Ureter (tissue), 1 donor: Measurements from ENCODE around the gene PLXNA4. TPM values are rescaled to one million over a fixed set of nuclear protein-coding genes. Genes with fewer than 3 reads are reported as not detected.

Experiments
- DNase-seq: peaks from one replicate; pipeline ENCODE4 v3.0.0-alpha.2; 2020; ENCODE audit warnings: low spot score
- total RNA-seq: library from RNA; stranded (reverse); gene quantifications from one replicate; pipeline ENCODE4 v1.2.4, GENCODE V29; 2023
- donor health status: DM: yes; HTN: yes; CAD: no.

PLXNA4 gene
- total RNA-seq, 1 donor from 2014 or later = 7.6 TPM

GRCh38 chr7:132564849-132565248, 11.4 kb downstream of the PLXNA4 start:
- no peak for DNase-seq

DNA sequence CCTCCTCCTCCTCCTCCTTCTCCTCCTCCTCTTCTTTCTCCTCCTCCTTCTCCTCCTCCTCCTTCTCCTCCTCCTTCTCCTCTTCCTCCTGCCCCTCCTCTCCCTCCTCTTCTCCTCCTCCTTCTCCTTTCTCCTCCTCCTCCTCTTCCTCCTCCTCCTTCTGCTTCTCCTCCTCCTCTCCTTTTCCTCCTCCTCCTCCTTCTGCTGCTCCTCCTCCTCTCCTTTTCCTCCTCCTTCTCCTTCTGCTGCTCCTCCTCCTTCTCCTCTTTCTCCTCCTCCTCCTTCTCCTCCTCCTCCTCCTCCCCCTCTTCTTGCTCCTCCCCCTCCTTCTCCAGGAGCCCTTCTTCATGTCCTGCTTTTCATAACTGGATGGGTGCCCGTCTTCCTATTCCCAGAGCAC, 12.2 kb downstream of the PLXNA4 start:
- DNase-seq = no peak

DNA sequence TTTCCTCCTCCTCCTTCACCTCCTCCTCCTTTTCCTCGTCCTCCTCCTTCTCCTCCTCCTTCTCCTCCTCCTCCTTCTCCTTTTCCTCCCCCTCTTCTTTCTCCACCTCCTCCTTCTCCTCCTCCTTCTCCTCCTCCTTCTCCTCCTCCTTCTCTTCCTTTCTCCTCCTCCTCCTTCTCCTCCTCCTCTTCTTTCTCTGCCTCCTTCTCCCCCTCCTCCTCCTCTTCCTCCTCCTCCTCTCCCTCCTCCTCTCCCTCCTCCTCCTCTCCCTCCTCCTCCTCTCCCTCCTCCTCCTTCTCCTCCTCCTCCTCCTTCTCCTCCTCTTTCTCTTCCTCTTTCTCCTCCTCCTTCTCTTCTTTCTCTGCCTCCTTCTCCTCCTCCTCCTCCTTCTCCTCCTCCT, 13.6 kb downstream of the PLXNA4 start:
- no peak for DNase-seq

GRCh38 chr7:132561763-132562162, 14.5 kb downstream of the PLXNA4 start:
- no peak for DNase-seq

GRCh38 chr7:132560825-132561529, 15.3 kb downstream of the PLXNA4 start:
- no peak for DNase-seq

GRCh38 chr7:132560105-132560504, 16.2 kb downstream of the PLXNA4 start:
- DNase-seq = no peak

- no peak for DNase-seq
Measured at GRCh38 chr7:132558815-132559214, 17.5 kb downstream of the PLXNA4 start.

DNA sequence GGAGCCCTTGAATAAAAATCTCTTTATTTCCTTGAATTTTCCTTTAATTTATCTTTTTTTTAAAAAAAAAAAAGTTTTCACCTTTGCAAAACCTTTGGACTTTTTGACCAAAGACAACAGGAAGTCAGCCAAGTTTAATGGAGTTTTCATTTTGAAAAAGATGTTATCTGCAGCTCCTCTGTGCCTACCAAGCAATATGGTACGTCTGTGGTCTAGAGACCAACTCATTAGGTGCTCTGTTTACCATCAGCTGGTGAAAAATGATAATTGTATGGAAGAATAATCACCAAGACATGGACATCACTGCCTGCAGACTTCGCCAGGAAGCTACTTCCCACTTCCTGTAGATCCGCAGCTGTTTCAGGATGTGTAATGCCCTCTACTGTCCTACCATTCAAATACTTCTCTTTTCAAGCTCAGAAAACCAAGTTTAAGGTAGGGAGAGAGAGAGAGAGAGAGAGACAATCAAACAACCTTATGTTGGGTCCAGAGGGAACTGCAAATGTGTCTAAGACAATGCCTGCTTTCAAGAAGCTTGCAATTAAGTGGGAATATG, 18.7 kb downstream of the PLXNA4 start:
- no peak for DNase-seq

- no peak for DNase-seq
Measured at GRCh38 chr7:132554446-132554845, 21.8 kb downstream of the PLXNA4 start.

DNA sequence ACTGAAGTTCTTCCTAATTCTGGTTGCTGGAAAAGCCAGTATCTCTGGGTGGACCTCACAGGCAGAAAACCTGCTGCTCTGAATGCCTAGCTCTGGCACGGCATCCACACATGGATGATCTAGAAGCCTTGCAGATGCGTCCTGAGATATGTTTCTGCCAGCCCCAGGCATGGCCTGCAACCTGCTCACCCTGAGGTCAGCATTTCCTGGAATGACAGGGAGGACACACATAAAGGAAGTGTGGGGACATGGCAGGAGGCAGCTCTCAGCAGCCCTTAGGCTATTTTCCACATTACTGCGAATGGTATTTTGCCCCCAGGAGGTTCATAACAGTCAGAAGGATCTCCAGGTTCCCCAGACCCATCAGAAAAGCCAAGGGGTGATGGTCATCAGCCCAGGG, 23.2 kb downstream of the PLXNA4 start:
- no peak for DNase-seq

GRCh38 chr7:132551886-132552285, 24.4 kb downstream of the PLXNA4 start:
- DNase-seq = no peak

DNA sequence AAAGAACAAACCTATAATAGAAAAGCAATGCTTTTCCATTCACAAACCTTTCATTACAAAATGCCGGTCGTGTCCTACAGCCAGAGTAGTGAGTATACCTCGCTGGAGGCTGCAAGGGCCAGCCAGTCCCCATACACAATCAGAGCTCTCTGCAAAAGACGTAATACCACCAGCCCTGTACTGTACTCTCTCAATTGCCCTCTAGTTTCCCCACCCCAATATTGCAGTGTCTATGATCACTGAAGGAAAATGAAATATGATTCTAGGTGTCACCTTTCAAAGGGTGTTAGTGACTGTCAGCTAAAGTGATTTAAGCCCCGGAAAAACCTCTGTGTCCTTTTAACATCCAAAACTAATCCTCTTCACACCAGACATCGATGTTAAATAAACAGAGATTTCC, 24.8 kb downstream of the PLXNA4 start:
- DNase-seq = no peak

DNA sequence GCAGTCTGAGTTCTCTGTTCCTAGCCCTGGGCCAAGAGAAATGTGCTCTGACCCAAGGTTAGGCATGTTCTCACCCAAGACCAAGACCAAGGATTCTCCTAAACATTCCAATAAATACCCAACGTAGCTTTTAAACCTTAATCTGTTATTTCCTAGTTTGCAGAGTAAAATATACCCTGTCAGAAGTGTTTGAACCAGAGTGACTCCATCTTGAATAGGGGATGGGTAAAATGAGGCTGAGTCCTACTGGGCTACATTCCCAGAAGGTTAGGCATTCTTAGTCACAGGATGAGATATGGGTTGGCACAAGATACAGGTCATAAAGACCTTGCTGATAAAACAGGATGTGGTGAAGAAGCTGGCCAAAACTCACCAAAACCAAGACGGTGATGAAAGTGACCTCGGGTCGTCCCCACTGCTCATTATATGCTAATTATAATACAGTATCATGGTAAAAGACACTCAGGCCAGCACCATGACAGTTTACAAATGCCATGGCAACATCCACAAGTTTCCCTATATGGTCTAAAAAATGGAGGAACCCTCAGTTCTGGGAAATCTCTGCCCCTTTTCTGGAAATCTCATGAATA, 27.7 kb downstream of the PLXNA4 start:
- no peak for DNase-seq

DNA sequence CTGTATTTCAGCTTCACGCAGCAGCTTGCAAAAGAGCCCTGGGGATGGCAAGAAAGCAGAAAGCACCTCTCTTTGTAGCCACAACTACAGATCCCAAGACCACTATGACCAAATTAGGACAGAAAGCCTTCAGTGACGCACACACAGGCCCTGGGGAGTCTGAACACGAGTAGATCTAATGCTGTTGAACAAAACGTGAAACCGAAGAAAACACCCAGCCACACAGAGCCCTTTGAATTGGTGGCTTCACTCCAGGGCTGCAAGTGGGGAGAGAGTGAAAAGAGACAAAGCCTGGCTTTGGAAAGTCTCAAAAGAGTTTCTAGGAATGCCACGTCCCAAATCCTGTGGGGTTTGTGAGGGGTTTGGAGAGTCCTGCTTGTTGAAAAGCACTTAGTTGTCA, 28.4 kb downstream of the PLXNA4 start:
- DNase-seq = no peak

GRCh38 chr7:132546366-132547127, 29.7 kb downstream of the PLXNA4 start:
- DNase-seq = no peak

DNA sequence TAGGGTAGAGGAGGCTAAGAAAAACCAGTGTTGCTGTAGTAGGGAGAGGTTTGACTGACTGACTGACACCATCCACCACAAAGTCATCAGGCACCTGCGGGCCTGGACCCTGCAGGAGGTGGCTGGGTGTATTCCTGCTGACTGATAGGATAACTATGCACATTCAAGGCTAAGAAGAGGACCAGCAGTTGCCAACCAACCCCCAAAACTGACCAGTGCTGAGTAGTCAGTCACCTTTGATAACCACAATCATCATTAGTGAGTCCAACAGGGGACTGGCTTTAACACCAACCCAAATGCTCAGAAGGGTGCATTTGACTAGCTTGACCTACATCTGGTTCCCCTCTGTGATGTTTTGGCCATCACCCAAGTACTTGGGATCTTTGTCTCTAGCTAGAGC, 30.5 kb downstream of the PLXNA4 start:
- no peak for DNase-seq

DNA sequence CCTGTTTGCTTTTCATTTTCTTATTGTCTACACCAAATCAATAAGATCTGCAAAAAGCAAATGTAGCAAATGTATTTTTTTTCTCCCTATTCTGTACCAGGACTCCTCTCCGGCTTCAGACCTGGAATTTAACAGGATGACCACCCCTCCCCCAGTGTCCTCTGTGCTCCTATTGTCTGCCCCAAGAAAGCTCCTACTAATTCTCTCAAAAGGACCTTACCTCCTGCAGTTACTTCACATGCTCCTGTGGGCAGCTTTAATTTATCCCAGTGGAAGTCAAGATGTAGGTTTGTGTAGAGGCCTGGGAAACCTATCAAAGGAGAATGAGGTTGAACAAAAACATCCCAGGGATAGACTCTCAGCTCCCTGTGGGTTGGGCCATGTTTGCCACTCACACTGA, 31.3 kb downstream of the PLXNA4 start:
- no peak for DNase-seq

- no peak for DNase-seq
Measured at GRCh38 chr7:132544025-132544424, 32.2 kb downstream of the PLXNA4 start.

DNA sequence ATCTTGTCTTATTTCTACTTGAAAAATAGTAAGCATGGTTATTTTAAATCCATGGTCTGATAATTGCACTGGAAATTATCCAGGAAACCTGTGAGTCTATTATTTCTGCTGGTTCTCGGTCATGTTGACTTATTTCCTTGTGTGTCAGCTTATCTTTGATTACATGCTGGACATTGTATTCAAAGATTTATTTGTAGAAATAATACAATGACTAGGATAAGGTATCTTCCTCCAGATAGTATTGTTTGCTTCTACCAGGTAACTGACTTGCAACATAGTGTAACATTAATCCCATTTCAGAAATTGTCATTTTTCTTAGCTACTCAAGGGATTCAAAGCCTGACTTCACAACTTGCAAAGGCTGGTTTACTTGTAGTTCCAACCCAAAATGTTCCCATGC, 33.4 kb downstream of the PLXNA4 start:
- DNase-seq = no peak

GRCh38 chr7:132541656-132542055, 34.6 kb downstream of the PLXNA4 start:
- no peak for DNase-seq

DNA sequence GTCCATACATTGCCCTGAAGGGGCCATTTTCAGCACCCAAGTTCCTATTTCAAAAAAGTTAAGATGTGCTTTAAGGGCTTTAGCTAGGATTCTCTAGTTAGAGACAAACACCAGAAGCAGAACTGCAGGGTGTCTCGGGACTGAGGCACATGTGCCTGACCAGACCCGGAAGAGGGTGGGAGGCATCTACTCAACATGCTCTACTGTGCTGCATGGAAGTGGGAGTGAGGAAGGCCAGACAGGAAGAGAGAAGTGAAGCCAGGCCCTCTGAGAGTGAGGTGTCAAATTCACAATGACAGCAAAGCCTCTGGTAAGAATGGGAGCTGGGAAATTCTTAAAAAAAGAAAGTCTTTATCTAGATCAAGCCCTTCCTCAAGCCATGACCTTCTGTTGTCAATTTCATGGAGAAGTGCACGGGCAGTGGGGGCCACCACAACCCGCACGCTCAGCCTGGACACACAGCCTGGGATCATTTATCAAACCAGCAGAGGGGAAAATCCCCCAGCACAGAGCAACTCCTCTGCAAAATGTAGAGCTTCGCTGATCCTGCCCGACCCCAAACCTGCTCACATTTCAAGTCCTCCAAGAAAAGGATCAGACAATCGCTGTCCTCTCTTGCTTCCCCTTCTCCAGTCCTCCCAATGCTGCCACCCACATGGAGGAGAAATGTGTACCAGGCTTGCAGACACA, 38.7 kb downstream of the PLXNA4 start:
- no peak for DNase-seq
